Measurements from ENCODE around the gene CNOT2. TPM values are rescaled to one million over a fixed set of nuclear protein-coding genes. Genes with fewer than 3 reads are reported as not detected.

Gene CNOT2
- total and polyA plus RNA-seq, 2 donors = 42.5 to 296 TPM

- 81% methylated on average over 5 of the region's 5 CpGs for WGBS
- Histone ChIP-seq H3K4me3 (ENCODE audit: low read depth, low read length) (no peak overlapping the region), H3K36me3 (ENCODE audit: insufficient read depth) (no peaks in the 10 kb centered on the region), H3K4me1 (ENCODE audit: insufficient read depth) (no peaks in the 10 kb centered on the region), H3K27ac (ENCODE audit: low read depth) (no peak overlapping the region)
- no peak for DNase-seq (ENCODE audit: extremely low spot score)
Measured at GRCh38 chr12:70258605-70259403, 15.6 kb downstream of the CNOT2 start.

- Histone ChIP-seq H3K4me3 (ENCODE audit: low read depth, low read length) (no peak overlapping the region), H3K27ac (ENCODE audit: low read depth) (no peak overlapping the region), H3K36me3 (ENCODE audit: insufficient read depth) (no peaks in the 10 kb centered on the region), H3K4me1 (ENCODE audit: insufficient read depth) (no peaks in the 10 kb centered on the region)
- no peak for DNase-seq (ENCODE audit: extremely low spot score)
- 94% methylated on average over 1 of the region's 1 CpG for WGBS
Measured at GRCh38 chr12:70260646-70261045, 17.4 kb downstream of the CNOT2 start.

DNA sequence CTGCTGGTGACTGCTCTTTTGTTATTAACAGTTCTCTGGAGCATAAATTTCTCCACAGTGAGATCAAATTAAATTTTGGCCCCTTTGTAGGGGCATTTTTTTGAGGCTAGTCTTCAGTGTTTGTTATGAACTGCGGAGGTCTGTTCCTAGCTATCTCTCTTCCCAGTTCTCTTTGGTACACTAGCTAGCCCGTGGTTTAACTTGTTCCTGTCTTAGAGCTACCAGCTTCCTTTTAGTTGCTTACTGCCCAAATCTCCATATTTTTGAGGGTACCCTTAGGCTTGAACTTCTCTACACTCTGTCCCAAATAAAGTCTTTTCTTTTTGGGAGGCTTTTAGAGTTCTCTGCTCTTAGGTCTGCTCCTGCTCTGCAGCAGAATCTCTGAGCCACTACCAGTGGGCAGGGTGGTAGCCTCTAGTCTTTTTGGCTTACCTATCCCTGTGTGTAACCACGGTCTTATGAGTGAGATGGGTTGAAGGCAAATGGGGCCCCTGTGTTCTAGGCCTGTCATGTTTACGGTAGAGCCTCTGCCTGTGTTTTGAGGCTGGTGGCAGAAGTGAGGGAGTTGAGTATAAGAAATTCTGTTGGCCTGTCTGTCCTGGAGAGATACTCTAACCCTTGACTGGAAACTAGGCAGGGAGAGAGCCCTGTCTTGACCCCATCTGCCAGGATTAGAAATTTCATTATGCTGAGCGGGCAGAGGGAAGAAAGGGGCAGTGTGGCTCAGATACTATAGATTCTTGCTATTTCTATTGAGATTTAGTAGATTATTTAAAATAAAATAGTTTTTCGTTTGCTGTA is 21.0 kb downstream of the CNOT2 start:
- no peak overlapping the region for H3K4me3 ChIP-seq (ENCODE audit: low read depth, low read length)

GRCh38 chr12:70265132-70265531 is 21.9 kb downstream of the CNOT2 start:
- 85% methylated on average over 1 of the region's 1 CpG for WGBS
- no peak for DNase-seq (ENCODE audit: extremely low spot score)
- no peak overlapping the region for H3K27ac ChIP-seq (ENCODE audit: low read depth)
- no peaks in the 10 kb centered on the region for H3K36me3 ChIP-seq (ENCODE audit: insufficient read depth)
- H3K4me3 ChIP-seq (ENCODE audit: low read depth, low read length) = no peak overlapping the region
- H3K4me1 ChIP-seq (ENCODE audit: insufficient read depth) = no peaks in the 10 kb centered on the region

More for the DNA sequence above, 21.0 kb downstream of the CNOT2 start:
- Histone ChIP-seq H3K27ac (ENCODE audit: low read depth) (no peak overlapping the region), H3K4me1 (ENCODE audit: insufficient read depth) (no peaks in the 10 kb centered on the region), H3K36me3 (ENCODE audit: insufficient read depth) (no peaks in the 10 kb centered on the region)
- DNase-seq (ENCODE audit: extremely low spot score) = no peak
- WGBS = 89% methylated on average over 6 of the region's 6 CpGs

- DNase-seq (ENCODE audit: extremely low spot score) = no peak
- Histone ChIP-seq H3K4me1 (ENCODE audit: insufficient read depth) (no peaks in the 10 kb centered on the region), H3K4me3 (ENCODE audit: low read depth, low read length) (no peak overlapping the region), H3K27ac (ENCODE audit: low read depth) (no peak overlapping the region), H3K36me3 (ENCODE audit: insufficient read depth) (no peaks in the 10 kb centered on the region)
- WGBS = 37% methylated on average over 1 of the region's 1 CpG
Measured at GRCh38 chr12:70267550-70267949, 24.3 kb downstream of the CNOT2 start.

DNA sequence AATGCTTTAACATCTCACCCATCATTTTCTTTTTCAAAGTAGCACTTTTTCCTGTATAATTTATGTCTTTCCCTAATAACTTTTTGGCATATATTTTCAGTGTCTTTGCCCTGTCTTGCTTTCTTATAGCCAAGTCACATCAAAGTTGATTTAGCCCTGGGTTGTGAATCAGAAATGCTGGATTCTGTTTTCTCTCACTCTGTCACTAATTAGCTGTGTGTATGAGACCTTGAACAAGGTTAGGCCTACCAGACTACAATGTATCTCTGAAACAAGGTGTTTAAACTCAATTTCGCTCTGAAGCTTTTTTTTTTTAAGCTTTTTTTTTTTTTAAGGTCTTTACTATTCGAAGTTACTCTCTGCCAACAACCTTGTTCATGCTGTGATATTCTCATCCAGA is 25.7 kb downstream of the CNOT2 start:
- H3K4me3 ChIP-seq (ENCODE audit: low read depth, low read length) = no peak overlapping the region
- DNase-seq (ENCODE audit: extremely low spot score) = no peak
- WGBS = 70% methylated on average over 2 of the region's 2 CpGs
- no peaks in the 10 kb centered on the region for H3K4me1 ChIP-seq (ENCODE audit: insufficient read depth)
- H3K36me3 ChIP-seq (ENCODE audit: insufficient read depth) = no peaks in the 10 kb centered on the region
- H3K27ac ChIP-seq (ENCODE audit: low read depth) = no peak overlapping the region

DNA sequence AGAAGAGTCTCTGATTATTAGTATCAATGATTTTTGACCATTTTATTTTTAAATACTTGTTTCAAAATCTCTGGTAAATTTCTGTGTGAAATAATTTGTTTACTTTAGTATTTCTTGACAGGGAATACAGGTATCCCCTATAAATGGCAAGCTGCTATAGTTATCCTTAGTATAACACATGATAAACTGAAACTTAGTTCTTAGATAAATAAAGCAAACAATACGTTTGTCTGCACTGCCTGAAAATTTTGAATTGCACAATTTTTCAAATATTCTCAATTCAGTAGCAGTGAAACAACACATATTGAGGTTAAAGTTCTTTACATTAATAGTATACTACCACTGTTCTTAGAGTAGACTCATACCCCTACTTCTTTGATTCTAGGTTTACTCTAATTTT is 26.9 kb downstream of the CNOT2 start:
- no peak for DNase-seq (ENCODE audit: extremely low spot score)
- Histone ChIP-seq H3K27ac (ENCODE audit: low read depth) (no peak overlapping the region), H3K4me3 (ENCODE audit: low read depth, low read length) (no peak overlapping the region), H3K36me3 (ENCODE audit: insufficient read depth) (no peaks in the 10 kb centered on the region), H3K4me1 (ENCODE audit: insufficient read depth) (no peaks in the 10 kb centered on the region)
- 38% methylated on average over 1 of the region's 1 CpG for WGBS

DNA sequence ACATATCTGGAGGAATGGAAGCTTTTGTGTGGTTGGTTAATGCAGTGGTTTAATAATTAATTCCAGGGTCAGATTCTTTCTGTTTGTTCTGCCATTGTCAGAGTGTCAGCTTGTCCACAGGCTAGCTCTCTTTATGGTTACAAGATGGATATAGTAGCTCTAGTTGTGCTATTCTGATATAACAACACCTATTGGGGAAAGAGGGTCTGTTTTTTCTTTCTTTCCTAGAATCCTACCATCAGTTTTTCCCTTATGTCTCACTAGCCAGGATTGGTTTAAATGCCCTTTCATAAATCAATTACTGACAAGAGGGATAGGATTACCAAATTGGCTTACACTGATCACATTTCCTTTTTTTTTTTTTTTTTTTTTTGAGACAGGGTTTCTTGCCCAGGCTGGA is 27.8 kb downstream of the CNOT2 start:
- no peak for DNase-seq (ENCODE audit: extremely low spot score)

DNA sequence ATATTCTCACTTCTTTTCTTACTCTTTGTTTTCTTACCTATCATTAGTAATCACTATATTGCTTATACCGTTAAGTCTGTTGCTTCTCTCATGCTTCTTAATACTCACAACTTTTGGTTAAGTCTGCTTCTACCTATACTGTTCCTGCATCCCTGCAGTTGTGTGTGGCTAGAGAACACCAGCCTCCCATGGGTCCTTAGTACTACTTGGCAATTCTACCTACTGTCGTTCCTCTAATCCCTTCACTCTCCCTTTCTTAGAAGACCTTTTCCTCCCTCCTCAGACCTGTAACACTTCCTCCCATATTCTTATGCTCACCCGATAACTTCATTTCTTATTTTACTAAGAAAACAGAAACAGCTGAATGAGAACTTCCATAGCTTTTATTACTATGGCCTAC is 29.3 kb downstream of the CNOT2 start:
- WGBS = 92% methylated on average over 3 of the region's 3 CpGs
- Histone ChIP-seq H3K4me3 (ENCODE audit: low read depth, low read length) (no peak overlapping the region), H3K4me1 (ENCODE audit: insufficient read depth) (no peaks in the 10 kb centered on the region), H3K27ac (ENCODE audit: low read depth) (no peak overlapping the region), H3K36me3 (ENCODE audit: insufficient read depth) (no peaks in the 10 kb centered on the region)
- no peak for DNase-seq (ENCODE audit: extremely low spot score)

More for the DNA sequence above, 27.8 kb downstream of the CNOT2 start:
- Histone ChIP-seq H3K27ac (ENCODE audit: low read depth) (no peak overlapping the region), H3K36me3 (ENCODE audit: insufficient read depth) (no peaks in the 10 kb centered on the region), H3K4me3 (ENCODE audit: low read depth, low read length) (no peak overlapping the region), H3K4me1 (ENCODE audit: insufficient read depth) (no peaks in the 10 kb centered on the region)

DNA sequence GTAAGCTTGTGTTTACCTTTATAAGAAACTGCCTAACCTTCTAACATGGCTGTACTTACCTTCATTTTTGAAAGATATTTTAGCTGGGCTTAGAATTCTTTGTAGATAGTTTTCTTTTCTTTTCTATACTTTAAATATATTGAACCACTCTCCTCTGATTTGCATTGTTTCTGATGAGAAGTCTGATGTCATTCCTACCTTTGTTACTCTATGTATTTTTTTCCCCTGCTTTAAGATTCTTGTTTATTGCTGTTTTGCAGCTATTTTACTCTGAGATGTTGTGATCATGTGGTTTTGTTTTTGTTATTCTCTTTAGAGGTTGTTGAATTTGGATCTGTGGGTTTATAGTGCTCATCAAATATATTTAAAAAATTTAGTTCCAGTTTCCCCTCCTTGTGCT is 31.8 kb downstream of the CNOT2 start:
- no peak overlapping the region for H3K27ac ChIP-seq (ENCODE audit: low read depth)
- DNase-seq (ENCODE audit: extremely low spot score) = no peak
- no peaks in the 10 kb centered on the region for H3K36me3 ChIP-seq (ENCODE audit: insufficient read depth)
- H3K4me3 ChIP-seq (ENCODE audit: low read depth, low read length) = no peak overlapping the region
- H3K4me1 ChIP-seq (ENCODE audit: insufficient read depth) = no peaks in the 10 kb centered on the region

DNA sequence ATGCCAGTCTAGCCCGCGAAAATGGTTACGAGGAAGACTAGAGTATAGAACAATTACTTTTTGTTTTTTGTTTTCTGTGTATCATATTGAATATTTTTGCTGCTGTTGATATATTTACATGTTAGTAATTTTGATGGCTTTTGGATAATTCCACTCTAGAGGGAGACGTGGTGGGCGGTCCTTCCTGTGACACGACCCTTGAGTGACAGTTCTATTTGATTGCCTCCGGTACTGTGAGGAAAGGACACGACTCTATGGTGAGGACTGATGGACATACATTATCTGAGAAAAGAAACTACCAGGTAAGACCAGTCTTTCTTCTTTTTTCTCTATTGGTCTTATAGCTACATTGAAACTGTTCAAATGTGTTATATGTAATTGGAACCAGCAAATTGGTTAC is 34.7 kb downstream of the CNOT2 start:
- no peak overlapping the region for H3K27ac ChIP-seq (ENCODE audit: low read depth)
- 94% methylated on average over 8 of the region's 8 CpGs for WGBS

GRCh38 chr12:70278945-70279344 is 35.7 kb downstream of the CNOT2 start:
- Histone ChIP-seq H3K27ac (ENCODE audit: low read depth) (no peak overlapping the region), H3K4me1 (ENCODE audit: insufficient read depth) (no peaks in the 10 kb centered on the region), H3K4me3 (ENCODE audit: low read depth, low read length) (no peak overlapping the region), H3K36me3 (ENCODE audit: insufficient read depth) (no peaks in the 10 kb centered on the region)
- no peak for DNase-seq (ENCODE audit: extremely low spot score)

More for the DNA sequence above, 34.7 kb downstream of the CNOT2 start:
- H3K36me3 ChIP-seq (ENCODE audit: insufficient read depth) = no peaks in the 10 kb centered on the region
- H3K4me3 ChIP-seq (ENCODE audit: low read depth, low read length) = no peak overlapping the region
- no peaks in the 10 kb centered on the region for H3K4me1 ChIP-seq (ENCODE audit: insufficient read depth)
- no peak for DNase-seq (ENCODE audit: extremely low spot score)

- Histone ChIP-seq H3K4me3 (ENCODE audit: low read depth, low read length) (no peak overlapping the region), H3K4me1 (ENCODE audit: insufficient read depth) (no peaks in the 10 kb centered on the region), H3K36me3 (ENCODE audit: insufficient read depth) (no peaks in the 10 kb centered on the region), H3K27ac (ENCODE audit: low read depth) (no peak overlapping the region)
- DNase-seq (ENCODE audit: extremely low spot score) = no peak
- WGBS = 92% methylated on average over 3 of the region's 3 CpGs
Measured at GRCh38 chr12:70283232-70283631, 40.0 kb downstream of the CNOT2 start.

- Histone ChIP-seq H3K4me3 (ENCODE audit: low read depth, low read length) (no peak overlapping the region), H3K4me1 (ENCODE audit: insufficient read depth) (no peaks in the 10 kb centered on the region), H3K36me3 (ENCODE audit: insufficient read depth) (no peaks in the 10 kb centered on the region), H3K27ac (ENCODE audit: low read depth) (no peak overlapping the region)
- no peak for DNase-seq (ENCODE audit: extremely low spot score)
- WGBS = 99% methylated on average over 2 of the region's 2 CpGs
Measured at GRCh38 chr12:70288817-70289216, 45.6 kb downstream of the CNOT2 start.
